HG02759 (cell line): ENCODE measurements around the gene COLEC12.

Experiments
- ATAC-seq: cut with Tn5 transposase; IDR thresholded peaks from one replicate; pipeline ENCODE4 v1.9.1; 2021; ENCODE audit warnings: mild to moderate bottlenecking, moderate library complexity; ENCODE audit not compliant: unreplicated experiment

The COLEC12 gene

DNA sequence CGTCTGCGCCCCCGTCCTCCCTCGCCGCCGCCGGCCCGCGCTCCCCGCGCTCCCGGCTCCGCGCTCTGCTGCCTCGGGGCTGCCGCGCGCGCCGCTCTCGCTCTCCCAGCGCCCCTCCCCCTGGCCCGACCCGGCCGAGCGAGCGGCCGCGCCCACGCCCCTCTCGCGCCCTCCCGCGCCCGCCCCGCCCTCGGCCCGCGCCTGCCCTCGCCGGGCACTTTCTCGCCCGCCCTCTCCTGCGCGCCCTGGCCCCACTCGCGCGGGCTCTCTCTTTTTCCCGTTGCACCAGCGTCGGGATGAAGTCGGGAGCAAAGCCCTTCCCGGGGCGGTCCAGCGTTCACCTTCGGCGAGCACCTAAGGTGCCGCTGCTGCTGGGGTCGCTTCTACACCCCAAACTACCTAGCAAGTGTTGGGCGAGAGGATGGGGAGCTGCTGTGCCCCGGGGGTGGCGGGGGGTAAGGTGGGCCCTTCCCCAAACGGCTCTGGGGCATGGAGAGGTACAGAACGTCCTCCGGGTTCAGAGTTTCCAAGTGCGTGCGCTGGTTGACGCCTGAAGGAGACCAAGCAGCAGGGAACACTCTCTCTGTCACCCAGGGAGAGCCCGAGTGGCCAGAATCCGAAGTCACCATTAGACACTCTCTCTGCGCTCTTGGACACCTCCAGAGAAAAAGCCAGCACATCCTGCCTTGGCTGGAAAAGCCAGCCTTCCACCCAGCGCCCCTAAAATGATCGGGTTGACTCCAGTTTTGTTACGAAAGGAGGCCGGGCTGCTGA is at the start of gene COLEC12:
COLEC12 (minus strand) TSS at position 70 of the 774 bp plus-strand sequence. CDS start 187 bp downstream, outside the sequence.
- no peak for ATAC-seq

DNA sequence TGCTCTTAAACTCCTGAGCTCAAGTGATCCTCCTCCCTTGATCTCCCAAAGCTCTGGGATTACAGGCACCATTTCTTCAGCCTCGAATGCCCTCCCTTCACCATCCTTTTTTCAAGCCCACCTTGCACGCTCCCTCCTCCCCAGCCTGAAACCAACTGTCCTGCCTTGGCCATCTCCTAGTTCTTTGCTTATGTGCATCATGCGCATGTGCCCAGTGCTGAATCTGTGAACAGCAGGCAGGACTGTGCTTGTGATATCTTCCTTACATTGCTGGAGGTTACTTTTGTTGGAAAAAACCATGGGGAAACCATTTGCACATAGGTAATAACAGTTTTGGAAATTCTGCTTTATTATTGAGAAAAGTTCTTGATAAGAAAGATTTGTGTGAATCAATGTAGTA is 49.5 kb upstream of the COLEC12 start:
- ATAC-seq, result no peak

DNA sequence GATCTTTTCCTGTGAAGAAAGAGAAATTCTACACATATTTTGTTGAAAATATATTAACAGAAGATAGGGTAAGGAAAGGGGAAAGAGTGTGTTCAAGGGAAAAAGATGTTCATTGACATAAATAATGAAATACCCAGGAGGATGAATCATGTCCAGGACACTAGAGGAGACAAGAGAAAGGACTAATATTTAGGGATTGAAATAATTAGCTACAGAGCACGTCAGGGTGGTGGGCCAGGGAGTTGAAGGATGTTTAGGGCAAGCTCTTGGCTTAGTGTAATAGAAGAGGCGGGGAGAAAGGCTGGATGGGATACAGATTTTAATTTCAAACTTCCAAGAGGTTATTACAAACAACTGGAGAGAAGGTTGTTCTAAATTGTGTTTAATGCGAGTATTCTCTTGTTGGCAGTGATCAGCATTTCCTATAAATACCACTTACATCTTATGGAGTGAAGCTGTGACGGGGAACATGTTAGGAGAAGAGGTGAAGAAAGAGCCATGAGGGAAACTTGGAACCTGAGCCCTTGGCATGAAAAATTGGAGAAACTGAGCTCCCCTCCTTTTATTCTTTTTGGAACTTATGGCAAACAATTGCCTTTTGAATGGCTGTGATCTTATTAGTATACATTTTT is 43.1 kb upstream of the COLEC12 start:
- no peak for ATAC-seq

DNA sequence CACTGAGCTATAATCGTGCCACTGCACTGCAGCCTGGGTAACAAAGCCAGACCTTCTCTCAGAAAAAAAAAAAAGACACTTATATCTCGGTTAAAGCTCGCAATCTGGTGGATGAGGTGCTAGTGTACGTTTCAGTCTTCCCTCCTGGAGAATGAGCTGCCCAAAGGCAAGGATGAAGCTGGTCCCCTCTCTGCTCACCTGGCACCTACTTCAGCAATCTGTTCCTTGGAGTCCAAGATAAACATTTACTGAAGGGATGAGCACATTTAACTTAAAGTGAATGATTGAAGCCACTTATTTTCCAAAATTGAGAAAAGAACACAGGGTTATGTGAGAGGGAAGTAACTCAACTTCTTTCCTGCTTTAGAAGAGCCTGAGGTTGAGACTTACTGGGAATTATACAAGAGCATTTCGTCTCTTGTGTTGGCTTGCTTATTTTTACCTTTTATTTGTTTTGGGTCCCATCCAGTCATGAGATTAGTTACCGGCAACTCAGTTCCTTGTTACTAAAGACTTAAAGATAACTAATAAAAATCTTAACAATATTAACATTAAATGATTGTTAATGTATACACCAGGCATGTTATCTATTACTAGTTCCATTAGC is 33.6 kb upstream of the COLEC12 start:
- no peak for ATAC-seq

DNA sequence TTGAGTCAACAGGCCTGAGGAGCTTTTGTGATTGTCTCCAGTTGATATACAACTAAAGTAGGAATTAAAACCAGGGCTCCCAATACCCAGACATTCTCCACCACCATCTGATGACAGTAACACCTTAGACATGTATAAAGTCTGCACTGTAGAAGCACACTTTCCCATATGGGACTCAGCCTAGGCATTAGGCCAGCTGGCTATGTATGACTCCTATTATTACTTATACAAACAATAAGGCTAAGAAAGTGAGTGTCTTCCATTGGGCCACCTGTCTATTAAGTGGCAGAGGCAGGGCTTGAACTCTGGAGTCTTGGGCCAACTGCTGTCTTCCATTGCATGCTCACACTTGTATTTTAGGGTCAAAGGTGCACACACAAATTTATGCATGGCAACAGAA is 32.1 kb upstream of the COLEC12 start:
- ATAC-seq, result no peak

GRCh38 chr18:532018-532417 is 31.5 kb upstream of the COLEC12 start:
- no peak for ATAC-seq

GRCh38 chr18:527146-527545 is 26.6 kb upstream of the COLEC12 start:
- no peak for ATAC-seq

DNA sequence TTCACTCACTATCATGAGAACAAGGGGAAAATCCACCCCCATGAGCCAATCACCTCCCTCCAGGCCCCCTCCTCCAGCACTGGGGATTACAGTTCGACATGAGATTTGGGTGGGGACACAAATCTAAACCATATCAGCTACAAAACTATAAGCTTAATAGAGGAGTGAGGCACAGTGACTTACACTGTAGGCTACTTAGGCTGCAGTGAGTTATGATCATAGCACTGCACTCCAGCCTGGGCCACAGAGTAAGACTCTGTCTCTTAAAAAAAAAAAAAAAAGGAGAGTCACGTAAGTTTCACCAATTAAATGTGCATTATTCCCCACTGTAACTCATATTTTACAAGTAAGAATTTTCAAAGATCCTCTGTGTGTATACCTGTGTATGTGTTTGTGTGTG is 26.2 kb upstream of the COLEC12 start:
- ATAC-seq, result no peak

DNA sequence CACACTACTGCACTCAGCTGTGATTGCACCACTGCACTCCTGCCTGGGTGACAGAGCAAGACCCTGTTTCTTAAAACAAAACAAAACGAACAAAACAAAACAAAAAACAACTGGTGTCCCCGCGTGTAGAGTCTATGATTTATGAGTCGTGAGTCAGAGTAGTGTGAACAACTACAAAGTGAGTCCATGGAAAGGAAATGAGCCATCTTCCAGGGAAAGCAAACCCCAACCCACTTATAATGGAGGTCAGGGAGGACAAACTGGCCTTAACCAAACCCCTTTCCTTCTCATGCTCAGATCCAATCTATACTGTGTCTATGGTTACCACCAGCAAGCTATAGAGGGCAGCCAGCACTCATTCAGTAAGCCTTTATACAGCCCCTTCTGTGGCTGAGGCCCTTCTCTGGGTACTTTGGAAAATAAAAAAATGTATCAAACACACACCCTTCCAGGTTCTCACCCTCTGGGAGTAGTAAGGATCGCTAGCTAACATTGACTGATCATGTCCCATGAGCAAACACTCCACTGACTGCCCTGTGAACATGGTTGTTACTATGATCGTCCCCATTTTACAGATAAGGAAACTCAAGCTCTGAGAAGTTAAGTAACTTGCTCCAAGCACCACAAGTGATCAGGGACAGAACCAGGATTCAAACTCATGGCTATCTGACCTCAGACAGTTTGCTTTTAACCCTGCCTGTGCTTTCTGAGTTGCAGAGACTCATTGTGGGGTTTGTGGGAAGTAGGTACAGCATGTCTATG is 24.7 kb upstream of the COLEC12 start:
- ATAC-seq, result no peak

- peak; percentile 60 for ATAC-seq
Observed at GRCh38 chr18:524466-524865, 24.0 kb upstream of the COLEC12 start.

- no peak for ATAC-seq
Observed at GRCh38 chr18:523561-523960, 23.1 kb upstream of the COLEC12 start.

DNA sequence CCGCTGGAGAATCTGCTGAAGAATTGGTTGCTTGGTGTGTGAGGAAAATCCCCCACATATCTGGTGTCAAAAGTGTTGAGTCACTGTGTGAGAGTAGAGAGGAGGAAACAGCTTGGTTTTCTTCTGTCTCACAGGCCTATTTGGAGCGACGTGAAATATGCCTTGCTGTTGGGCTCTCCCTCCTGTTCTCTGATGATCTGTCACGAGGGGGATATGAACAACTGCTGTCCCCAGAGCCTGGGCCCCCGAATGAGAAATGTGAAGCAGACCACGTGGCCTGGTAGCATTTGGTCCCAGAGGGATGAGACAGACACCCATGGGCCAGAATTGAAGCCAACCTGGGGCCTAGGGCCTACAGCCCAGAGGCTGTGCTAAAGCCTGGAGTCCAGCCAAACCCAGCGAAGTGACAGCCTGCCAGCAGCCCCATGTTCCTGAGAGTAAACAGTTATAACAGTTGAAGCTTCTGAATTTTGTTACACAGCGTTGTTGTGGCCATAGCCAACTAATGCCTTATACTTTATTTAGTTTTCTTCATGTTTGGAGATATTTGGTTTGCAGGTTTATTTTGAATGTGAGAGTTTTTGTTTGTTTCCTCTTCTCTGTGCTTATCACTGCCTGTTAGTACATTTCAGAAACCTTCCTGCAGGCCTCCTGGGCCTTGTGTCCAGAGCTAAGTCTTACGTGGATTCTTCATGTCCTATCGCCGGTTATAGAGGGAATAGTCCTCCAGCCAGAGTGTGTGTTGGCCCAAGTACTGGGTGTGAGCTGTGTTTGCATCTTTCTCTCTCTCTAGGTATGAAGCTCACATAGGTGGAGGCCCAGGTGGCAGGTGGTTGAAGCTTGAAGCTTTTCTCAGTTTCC is 18.7 kb upstream of the COLEC12 start:
- ATAC-seq, result peak; percentile 86

DNA sequence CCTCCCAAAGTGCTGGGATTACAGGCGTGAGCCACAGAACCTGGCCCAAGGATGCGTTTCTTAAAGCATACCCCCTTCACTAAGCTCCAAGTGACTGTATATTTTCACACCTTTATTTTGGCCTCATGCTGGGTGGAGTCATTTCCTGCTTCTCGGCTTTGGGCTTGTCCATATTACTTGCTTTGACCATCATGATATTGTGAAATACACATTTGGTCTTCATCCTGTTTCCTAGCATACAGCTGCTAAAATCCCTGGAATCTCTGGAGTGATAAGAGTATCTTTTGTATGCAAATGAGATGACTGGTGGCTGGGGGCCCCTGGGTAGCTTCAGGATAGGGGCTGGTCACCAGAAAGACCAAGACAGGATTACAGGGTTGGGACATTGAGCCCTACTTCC is 17.6 kb upstream of the COLEC12 start:
- no peak for ATAC-seq

- ATAC-seq, result no peak
Observed at GRCh38 chr18:515838-516237, 15.3 kb upstream of the COLEC12 start.

- ATAC-seq, result no peak
Observed at GRCh38 chr18:515156-515815, 14.8 kb upstream of the COLEC12 start.

GRCh38 chr18:513826-514530 is 13.5 kb upstream of the COLEC12 start:
- no peak for ATAC-seq

DNA sequence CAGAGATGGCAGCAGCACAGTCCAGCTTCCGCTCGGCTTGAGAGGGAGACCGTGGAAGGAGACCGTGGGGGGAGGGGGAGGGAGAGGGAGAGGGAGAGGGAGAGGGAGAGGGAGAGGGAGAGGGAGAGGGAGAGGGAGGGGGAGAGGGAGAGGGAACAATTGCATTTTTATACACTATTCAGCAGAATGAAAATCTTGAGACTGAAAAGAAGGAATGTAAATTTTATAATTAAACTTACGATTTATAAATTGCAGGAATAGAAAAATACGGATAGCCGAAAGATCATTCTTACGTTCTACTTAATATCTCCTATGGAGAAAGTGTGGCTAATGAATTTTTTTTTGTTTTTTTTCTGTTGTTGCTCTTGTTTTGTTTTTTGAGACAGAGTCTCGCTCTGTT is 12.5 kb upstream of the COLEC12 start:
- ATAC-seq, result no peak

DNA sequence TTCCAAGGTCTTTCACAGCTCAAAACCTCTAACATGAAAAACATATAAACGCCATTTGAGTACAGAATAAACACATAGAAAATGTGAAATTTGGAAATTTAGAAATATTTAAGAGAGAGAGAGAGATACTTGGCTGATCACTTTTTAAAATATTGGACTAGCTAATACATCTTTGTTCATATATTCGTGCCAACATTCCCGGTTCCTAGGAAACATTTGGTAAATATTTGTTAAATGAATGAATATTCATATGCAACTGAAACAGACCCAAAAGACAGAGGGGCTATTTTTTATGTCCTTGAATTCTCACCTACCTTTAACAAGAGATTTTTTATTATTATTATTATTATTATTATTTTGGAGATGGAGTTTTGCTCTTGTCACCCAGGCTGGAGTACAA is 8.3 kb upstream of the COLEC12 start:
- no peak for ATAC-seq

- no peak for ATAC-seq
Observed at GRCh38 chr18:507636-508035, 7.1 kb upstream of the COLEC12 start.
